IgD-negative memory B cell (primary cell): ENCODE results near the gene FHDC1. TPM values are rescaled to one million over a fixed set of nuclear protein-coding genes. Genes with fewer than 3 reads are reported as not detected.
A peak's percentile ranks its signal among the peaks of the same experiment; 100 is the strongest.

Source experiments
- H3K27ac Mint-ChIP-seq, 3 donors: one replicate each; pipeline ENCODE4 v1.8.0; 2020 to 2022; ENCODE audit warnings: mild to moderate bottlenecking in 3 of 3, mixed read lengths in 3 of 3, moderate library complexity in 1 of 3
- H3K27me3 Mint-ChIP-seq: one replicate; pipeline ENCODE4 v1.8.0; 2021; ENCODE audit warnings: mixed read lengths
- H3K36me3 Mint-ChIP-seq: one replicate; pipeline ENCODE4 v1.8.0; 2020; ENCODE audit warnings: mild to moderate bottlenecking, mixed read lengths
- H3K4me1 Mint-ChIP-seq, 3 donors: one replicate each; pipeline ENCODE4 v1.8.0; 2020 to 2022; ENCODE audit warnings: mixed read lengths in 3 of 3, mild to moderate bottlenecking in 1 of 3
- H3K4me3 Mint-ChIP-seq, 4 donors: one replicate each; pipeline ENCODE4 v1.8.0; 2020 to 2022; ENCODE audit warnings: mild to moderate bottlenecking in 4 of 4, mixed read lengths in 4 of 4, moderate library complexity in 3 of 4
- H3K9me3 Mint-ChIP-seq, 3 donors: one replicate each; pipeline ENCODE4 v1.8.0; 2020 to 2021; ENCODE audit warnings: mixed read lengths in 3 of 3, mild to moderate bottlenecking in 1 of 3
- polyA plus RNA-seq: library from polyadenylated mRNA; unstranded; fragments of 300-500 nt; fragmentation: Illumina TruSeq; gene quantifications from one replicate; pipeline ENCODE4 v1.2.3, GENCODE V29; 2021

Gene FHDC1
- polyA plus RNA-seq, 1 donor from 2014 or later: 0.06 TPM

- H3K27me3 Mint-ChIP-seq: peaks cover 16% of the 10 kb centered on the region
- H3K4me3 Mint-ChIP-seq: no peak overlapping the region
- no peaks in the 10 kb centered on the region for H3K36me3 Mint-ChIP-seq
- H3K4me1 Mint-ChIP-seq: peaks cover 6 to 9% (median 9%) of the 10 kb centered on the region in 3 donors
- no peaks in the 10 kb centered on the region for H3K9me3 Mint-ChIP-seq
- no peak overlapping the region for H3K27ac Mint-ChIP-seq
Observed at GRCh38 chr4:152941411-152941810, 5.3 kb downstream of the FHDC1 start.

GRCh38 chr4:152942346-152942745 is 6.2 kb downstream of the FHDC1 start:
- no peak overlapping the region for H3K4me3 Mint-ChIP-seq

GRCh38 chr4:152943672-152944071 is 7.5 kb downstream of the FHDC1 start:
- H3K4me3 Mint-ChIP-seq: no peak overlapping the region
- no peaks in the 10 kb centered on the region for H3K36me3 Mint-ChIP-seq
- no peaks in the 10 kb centered on the region for H3K9me3 Mint-ChIP-seq
- H3K27me3 Mint-ChIP-seq: peaks cover 12% of the 10 kb centered on the region
- H3K27ac Mint-ChIP-seq: no peak overlapping the region
- peaks cover 0 to 4% (median under 1%) of the 10 kb centered on the region in 3 donors for H3K4me1 Mint-ChIP-seq

More at GRCh38 chr4:152942346-152942745, 6.2 kb downstream of the FHDC1 start:
- H3K4me1 Mint-ChIP-seq: peaks cover 6 to 9% (median 9%) of the 10 kb centered on the region in 3 donors
- H3K36me3 Mint-ChIP-seq: no peaks in the 10 kb centered on the region
- H3K27me3 Mint-ChIP-seq: peaks cover 16% of the 10 kb centered on the region
- no peaks in the 10 kb centered on the region for H3K9me3 Mint-ChIP-seq
- no peak overlapping the region for H3K27ac Mint-ChIP-seq

GRCh38 chr4:152944666-152945320 is 8.7 kb downstream of the FHDC1 start:
- peaks cover 4% of the 10 kb centered on the region for H3K27me3 Mint-ChIP-seq
- H3K27ac Mint-ChIP-seq: no peak overlapping the region
- H3K4me3 Mint-ChIP-seq: no peak overlapping the region
- no peaks in the 10 kb centered on the region for H3K36me3 Mint-ChIP-seq
- peaks cover 0 to 4% (median 0%) of the 10 kb centered on the region in 3 donors for H3K4me1 Mint-ChIP-seq
- H3K9me3 Mint-ChIP-seq: no peaks in the 10 kb centered on the region

- H3K36me3 Mint-ChIP-seq: peaks cover 2% of the 10 kb centered on the region
- H3K9me3 Mint-ChIP-seq: no peaks in the 10 kb centered on the region
- peaks cover 0 to 4% (median 2%) of the 10 kb centered on the region in 3 donors for H3K4me1 Mint-ChIP-seq
- no peak overlapping the region for H3K4me3 Mint-ChIP-seq
- H3K27ac Mint-ChIP-seq: no peak overlapping the region
- peaks cover 8% of the 10 kb centered on the region for H3K27me3 Mint-ChIP-seq
Observed at GRCh38 chr4:152945639-152946038, 9.5 kb downstream of the FHDC1 start.

GRCh38 chr4:152946446-152946845 is 10.3 kb downstream of the FHDC1 start:
- H3K9me3 Mint-ChIP-seq: no peaks in the 10 kb centered on the region
- H3K4me1 Mint-ChIP-seq: peaks cover 0 to 4% (median 3%) of the 10 kb centered on the region in 3 donors
- peaks cover 2% of the 10 kb centered on the region for H3K36me3 Mint-ChIP-seq
- H3K4me3 Mint-ChIP-seq: no peak overlapping the region
- H3K27me3 Mint-ChIP-seq: peaks cover 10% of the 10 kb centered on the region
- H3K27ac Mint-ChIP-seq: no peak overlapping the region

GRCh38 chr4:152947311-152947710 is 11.2 kb downstream of the FHDC1 start:
- Mint-ChIP-seq H3K27me3 (peaks cover 10% of the 10 kb centered on the region), H3K27ac (no peak overlapping the region), H3K4me3 (no peak overlapping the region)

GRCh38 chr4:152949930-152950329 is 13.8 kb downstream of the FHDC1 start:
- Mint-ChIP-seq H3K4me1 (peaks cover 0 to 4% (median 3%) of the 10 kb centered on the region in 3 donors), H3K27me3 (peaks cover 10% of the 10 kb centered on the region), H3K27ac (no peak overlapping the region), H3K9me3 (no peaks in the 10 kb centered on the region), H3K36me3 (peaks cover 2% of the 10 kb centered on the region), H3K4me3 (no peak overlapping the region)

More at GRCh38 chr4:152947311-152947710, 11.2 kb downstream of the FHDC1 start:
- H3K36me3 Mint-ChIP-seq: peaks cover 2% of the 10 kb centered on the region
- H3K4me1 Mint-ChIP-seq: peaks cover 0 to 4% (median 3%) of the 10 kb centered on the region in 3 donors
- no peaks in the 10 kb centered on the region for H3K9me3 Mint-ChIP-seq

GRCh38 chr4:152950402-152951274 is 14.5 kb downstream of the FHDC1 start:
- H3K27me3 Mint-ChIP-seq: peaks cover 10% of the 10 kb centered on the region

GRCh38 chr4:152951348-152951747 is 15.2 kb downstream of the FHDC1 start:
- Mint-ChIP-seq H3K4me3 (no peak overlapping the region), H3K36me3 (peaks cover 2% of the 10 kb centered on the region), H3K27me3 (peaks cover 13% of the 10 kb centered on the region), H3K4me1 (peaks cover 0 to 4% (median 3%) of the 10 kb centered on the region in 3 donors), H3K9me3 (no peaks in the 10 kb centered on the region), H3K27ac (no peak overlapping the region)

More at GRCh38 chr4:152950402-152951274, 14.5 kb downstream of the FHDC1 start:
- Mint-ChIP-seq H3K9me3 (no peaks in the 10 kb centered on the region), H3K36me3 (peaks cover 2% of the 10 kb centered on the region), H3K4me3 (no peak overlapping the region), H3K4me1 (peaks cover 0 to 4% (median 3%) of the 10 kb centered on the region in 3 donors), H3K27ac (no peak overlapping the region)

GRCh38 chr4:152953514-152953913 is 17.4 kb downstream of the FHDC1 start:
- peaks cover 10% of the 10 kb centered on the region for H3K27me3 Mint-ChIP-seq
- H3K4me3 Mint-ChIP-seq: no peak overlapping the region
- H3K4me1 Mint-ChIP-seq: peaks cover 0 to 12% (median 10%) of the 10 kb centered on the region in 3 donors
- peaks cover 2% of the 10 kb centered on the region for H3K36me3 Mint-ChIP-seq
- H3K27ac Mint-ChIP-seq: no peak overlapping the region
- H3K9me3 Mint-ChIP-seq: no peaks in the 10 kb centered on the region

GRCh38 chr4:152954741-152955140 is 18.6 kb downstream of the FHDC1 start:
- peaks cover 2% of the 10 kb centered on the region for H3K36me3 Mint-ChIP-seq

GRCh38 chr4:152956147-152956546 is 20.0 kb downstream of the FHDC1 start:
- H3K9me3 Mint-ChIP-seq: no peaks in the 10 kb centered on the region
- peaks cover 2% of the 10 kb centered on the region for H3K27me3 Mint-ChIP-seq
- H3K36me3 Mint-ChIP-seq: peaks cover 2% of the 10 kb centered on the region
- peaks cover 0 to 10% (median 9%) of the 10 kb centered on the region in 3 donors for H3K4me1 Mint-ChIP-seq
- H3K27ac Mint-ChIP-seq: no peak overlapping the region
- peak overlapping the region in 1 of 4 donors; percentile 32 for H3K4me3 Mint-ChIP-seq

More at GRCh38 chr4:152954741-152955140, 18.6 kb downstream of the FHDC1 start:
- Mint-ChIP-seq H3K27ac (no peak overlapping the region), H3K9me3 (no peaks in the 10 kb centered on the region), H3K4me1 (peaks cover 0 to 12% (median 10%) of the 10 kb centered on the region in 3 donors), H3K27me3 (peaks cover 9% of the 10 kb centered on the region), H3K4me3 (no peak overlapping the region)

- Mint-ChIP-seq H3K4me3 (no peak overlapping the region), H3K27me3 (peaks cover 2% of the 10 kb centered on the region), H3K4me1 (peaks cover 0 to 10% (median 9%) of the 10 kb centered on the region in 3 donors), H3K9me3 (no peaks in the 10 kb centered on the region), H3K36me3 (peaks cover 2% of the 10 kb centered on the region), H3K27ac (no peak overlapping the region)
Observed at GRCh38 chr4:152956650-152957436, 20.7 kb downstream of the FHDC1 start.
